GM21360 (cell line): ENCODE data around the gene CD27.
A peak's percentile ranks its signal among the peaks of the same experiment; 100 is the strongest.

Source experiments
- ATAC-seq: cut with Tn5 transposase; IDR thresholded peaks from one replicate; pipeline ENCODE4 v1.9.1; 2021; ENCODE audit warnings: mild to moderate bottlenecking, moderate library complexity; ENCODE audit not compliant: unreplicated experiment

CD27 gene

DNA sequence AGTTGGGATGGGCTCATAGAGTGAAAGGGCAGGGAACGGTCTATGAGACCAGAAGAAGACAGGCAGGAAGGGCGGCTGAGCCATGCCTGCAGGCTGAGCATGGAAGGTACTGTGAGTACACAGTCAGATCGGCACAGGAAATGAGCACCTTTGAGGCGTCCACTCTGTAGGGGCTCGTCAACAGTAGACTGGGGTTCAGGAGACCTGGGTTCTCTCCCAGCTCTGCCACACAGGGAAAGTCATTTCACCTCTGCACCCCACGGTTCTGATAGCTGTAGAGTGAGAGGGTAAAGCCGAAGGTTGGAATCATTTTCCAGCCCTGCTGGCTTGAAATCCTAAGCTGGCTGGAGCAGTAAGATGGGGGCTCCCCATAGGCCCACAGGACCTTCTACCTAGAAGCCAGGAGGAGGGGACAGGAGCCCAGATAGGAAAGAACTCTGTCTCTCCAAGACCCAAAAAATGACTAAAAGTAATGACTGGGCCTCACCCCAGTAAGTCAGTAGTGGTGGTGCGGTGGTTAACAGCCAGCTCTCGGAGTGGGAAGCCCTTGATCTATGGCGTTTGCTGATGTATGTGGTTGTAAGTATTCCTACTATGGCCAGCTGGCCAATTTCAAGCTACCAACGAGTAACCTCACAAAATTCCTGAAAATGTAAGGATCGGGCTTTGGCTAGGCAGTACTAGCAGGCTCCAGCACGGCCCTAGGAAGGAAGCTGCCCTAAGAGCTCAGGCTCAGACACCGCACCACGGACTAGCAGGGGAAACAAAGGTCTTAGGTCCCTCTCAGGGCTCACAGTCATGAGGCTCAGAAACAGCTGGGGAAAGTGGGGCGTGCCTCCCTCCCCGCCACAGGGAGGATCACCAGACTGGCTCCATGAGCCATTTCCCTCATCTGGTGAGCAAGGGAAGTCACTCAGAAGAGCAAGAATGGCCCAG is 10.3 kb upstream of the CD27 start:
- ATAC-seq: no peak

DNA sequence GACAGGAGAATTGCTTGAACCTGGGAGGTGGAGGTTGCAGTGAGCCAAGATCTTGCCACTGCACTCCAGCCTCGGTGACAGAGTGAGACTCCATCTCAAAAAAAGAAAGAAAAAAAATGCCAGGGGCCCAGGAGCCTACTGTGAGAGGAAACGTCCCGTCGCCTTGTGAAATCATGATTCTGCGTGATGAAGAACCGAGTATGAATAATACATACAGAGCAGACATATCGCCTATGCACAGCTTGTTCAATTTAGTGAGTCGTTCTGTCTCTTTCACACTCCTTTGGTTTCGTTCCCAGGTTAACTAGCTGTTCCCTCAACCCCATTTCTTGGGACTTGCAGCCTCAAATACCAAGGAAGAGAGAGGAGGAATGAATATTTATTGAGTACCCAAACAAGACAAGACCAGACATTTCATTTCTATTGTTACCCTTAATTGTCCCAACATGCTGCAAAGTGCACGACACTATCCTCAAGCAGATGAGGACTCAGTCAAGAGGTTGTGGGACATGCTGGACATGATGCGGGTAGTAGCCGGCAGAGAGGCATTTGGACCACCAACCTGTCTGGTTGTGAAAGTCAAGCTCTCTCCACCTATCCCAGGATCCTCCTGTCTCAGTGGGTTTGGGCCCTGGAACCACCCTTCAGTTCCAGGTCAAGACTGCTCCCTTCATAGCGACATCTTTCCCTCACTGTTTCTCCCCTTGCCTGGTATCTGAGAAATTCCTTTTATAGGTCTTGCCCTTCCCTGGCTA is 8.6 kb upstream of the CD27 start:
- ATAC-seq: no peak

DNA sequence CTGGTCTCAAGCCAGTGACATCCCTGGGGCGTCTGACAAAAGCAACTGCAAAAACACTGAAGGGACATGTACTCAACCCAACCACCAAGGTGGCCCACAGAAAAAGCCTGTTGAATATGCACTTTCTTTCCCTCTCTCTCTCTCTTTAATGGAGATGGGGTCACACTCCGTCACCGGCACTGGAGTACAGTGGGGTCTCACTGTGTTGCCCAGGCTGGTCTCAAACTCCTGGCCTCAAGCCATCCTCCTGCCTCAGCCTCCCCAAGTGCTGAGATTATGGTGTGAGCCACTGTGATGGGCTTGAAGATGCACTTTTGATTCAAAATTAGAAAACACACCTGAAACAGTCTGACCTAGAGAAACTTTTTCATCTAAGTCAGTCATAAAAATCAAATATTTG is 7.2 kb upstream of the CD27 start:
- no peak for ATAC-seq

- no peak for ATAC-seq
Observed at GRCh38 chr12:6438345-6438744, 6.4 kb upstream of the CD27 start.

- no peak for ATAC-seq
Observed at GRCh38 chr12:6440391-6440790, 4.4 kb upstream of the CD27 start.

DNA sequence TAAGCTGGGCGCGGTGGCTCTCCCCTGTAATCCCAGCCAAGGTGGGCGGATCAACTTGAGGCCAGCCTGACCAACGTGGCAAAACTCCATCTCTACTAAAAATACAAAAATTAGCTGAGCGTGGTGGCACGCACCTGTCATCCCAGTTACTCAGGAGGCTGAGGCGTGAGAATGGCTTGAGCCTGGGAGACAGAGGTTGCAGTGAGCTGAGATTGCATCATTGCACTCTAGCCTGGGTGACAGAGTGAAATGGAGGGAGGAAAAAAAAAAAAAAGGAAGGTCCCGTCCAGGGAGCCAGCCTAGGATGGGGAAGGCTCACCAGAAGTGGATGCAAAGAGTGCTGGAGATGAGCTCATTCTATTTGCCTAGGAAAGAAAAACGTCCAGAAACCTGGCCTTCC is 1.9 kb upstream of the CD27 start:
- no peak for ATAC-seq

GRCh38 chr12:6443361-6443983 is 1.3 kb upstream of the CD27 start:
- ATAC-seq: no peak

- ATAC-seq: no peak
Observed at GRCh38 chr12:6444031-6444430, 724 bp upstream of the CD27 start.

GRCh38 chr12:6450091-6450868 is 5.5 kb downstream of the CD27 start:
- no peak for ATAC-seq

DNA sequence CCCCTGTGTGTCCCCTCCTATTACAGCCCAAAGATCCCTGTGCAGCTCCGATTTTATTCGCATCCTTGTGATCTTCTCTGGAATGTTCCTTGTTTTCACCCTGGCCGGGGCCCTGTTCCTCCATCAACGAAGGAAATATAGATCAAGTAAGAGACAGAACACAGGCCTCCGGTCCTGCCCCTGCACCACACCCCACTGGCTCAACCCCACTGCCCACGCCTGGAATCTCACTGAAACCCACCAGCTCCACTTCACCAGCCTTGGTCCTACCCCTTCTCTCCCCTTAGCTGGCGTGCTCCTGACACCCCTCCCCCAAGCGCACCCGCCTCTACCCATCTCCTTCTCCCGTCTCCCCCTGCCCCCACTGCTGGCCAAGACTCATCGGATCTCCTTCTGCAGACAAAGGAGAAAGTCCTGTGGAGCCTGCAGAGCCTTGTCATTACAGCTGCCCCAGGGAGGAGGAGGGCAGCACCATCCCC is 6.2 kb downstream of the CD27 start:
- ATAC-seq: no peak

- peak; percentile 47 for ATAC-seq
Observed at GRCh38 chr12:6451348-6452244, 6.8 kb downstream of the CD27 start, which contains the start of gene TAPBPL. TAPBPL (plus strand) TSS chr12:6452042; CDS start chr12:6452249, 207 bp downstream.

- peak; percentile 22 for ATAC-seq
Observed at GRCh38 chr12:6452245-6452943, 7.6 kb downstream of the CD27 start.

- no peak for ATAC-seq
Observed at GRCh38 chr12:6452944-6453630, 8.3 kb downstream of the CD27 start.

- no peak for ATAC-seq
Observed at GRCh38 chr12:6457220-6457945, 12.6 kb downstream of the CD27 start.

- no peak for ATAC-seq
Observed at GRCh38 chr12:6458281-6459003, 13.7 kb downstream of the CD27 start.

GRCh38 chr12:6459004-6459337 is 14.2 kb downstream of the CD27 start:
- ATAC-seq: no peak

DNA sequence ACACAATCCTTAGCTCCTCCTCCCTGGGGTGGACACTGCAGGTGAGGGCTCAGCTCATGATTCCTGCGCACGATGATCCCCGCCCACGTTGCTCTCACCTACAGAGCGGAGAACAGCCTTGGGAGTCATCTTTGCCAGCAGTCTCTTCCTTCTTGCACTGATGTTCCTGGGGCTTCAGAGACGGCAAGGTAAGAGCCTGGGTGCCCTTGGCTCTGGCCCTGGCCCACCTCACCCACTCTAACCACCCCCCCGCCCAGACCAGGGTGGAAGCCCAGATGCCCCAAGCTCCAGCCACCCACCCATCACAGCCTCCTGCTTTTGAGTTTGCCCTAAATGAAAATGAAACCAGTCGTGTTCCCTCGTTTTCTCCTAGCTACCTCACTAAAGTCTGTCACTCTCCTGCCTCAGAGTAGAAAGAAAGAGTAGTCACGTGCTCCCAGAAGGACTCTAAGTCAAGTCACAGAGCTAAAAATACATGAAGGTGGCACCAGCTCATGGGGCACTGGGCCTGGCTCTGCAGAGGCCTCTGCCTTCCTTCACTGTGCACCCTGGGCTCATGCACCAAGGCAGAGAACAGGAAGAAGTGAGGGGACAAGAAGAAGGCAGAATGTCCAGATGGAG is 16.1 kb downstream of the CD27 start:
- ATAC-seq: no peak
